H1 (cell line): Measurements from ENCODE around the gene TEF. TPM values are rescaled to one million over a fixed set of nuclear protein-coding genes. Genes with fewer than 3 reads are reported as not detected.

Experiments
- CTCF ChIA-PET: fragments of 300-600 bp; sonication (Branson Sonifier 250); formaldehyde crosslinking; loops from one replicate; lab custom pipeline; 2021; ENCODE audit not compliant: partially characterized antibody; lab: Charles Lee
- POLR2A ChIA-PET: fragments of 300-600 bp; sonication (Branson Sonifier 250); formaldehyde crosslinking; loops from one replicate; lab custom pipeline; 2021; ENCODE audit warnings: inconsistent platforms; ENCODE audit not compliant: partially characterized antibody; lab: Charles Lee
- DNase-seq, 2 experiments: peaks; one replicate each; pipeline versions ENCODE4 v3.0.0 to v3.0.0-alpha.2; 2010 to 2022; ENCODE audit warnings: low spot score in 2 of 2, low read depth in 1 of 2, mixed read lengths in 1 of 2
- FAIRE-seq: peaks from 2 replicates; lab custom pipeline; 2011; peaks lifted over from hg19 to GRCh38; lab: Jason Lieb, UNC
- H2AFZ ChIP-seq: 2 replicates; pipeline ENCODE4 v1.8.1; 2012; ENCODE audit warnings: low read length, inconsistent platforms
- H2AK5ac ChIP-seq: 2 replicates; pipeline ENCODE4 v1.6.1; 2013; ENCODE audit warnings: low read depth, low read length
- H2BK120ac ChIP-seq: replicated peaks from 2 replicates; pipeline ENCODE3; 2013; ENCODE audit warnings: low read depth, low read length, inconsistent platforms
- H2BK12ac ChIP-seq: 2 replicates; pipeline ENCODE4 v1.6.1; 2013; ENCODE audit warnings: low read depth, low read length
- H2BK15ac ChIP-seq: 2 replicates; pipeline ENCODE4 v1.6.1; 2013; ENCODE audit warnings: low read length
- H2BK20ac ChIP-seq: 2 replicates; pipeline ENCODE4 v1.6.1; 2013; ENCODE audit warnings: low read length
- H2BK5ac ChIP-seq: 2 replicates; pipeline ENCODE4 v1.6.1; 2013; ENCODE audit warnings: low read depth, low read length
- H3K14ac ChIP-seq: 2 replicates; pipeline ENCODE4 v1.6.1; 2013; ENCODE audit warnings: inconsistent platforms; ENCODE audit not compliant: insufficient read length
- H3K18ac ChIP-seq: 2 replicates; pipeline ENCODE4 v1.6.1; 2013; ENCODE audit warnings: low read length; ENCODE audit errors: extremely low read depth
- H3K23ac ChIP-seq: 2 replicates; pipeline ENCODE4 v1.6.1; 2013; ENCODE audit warnings: inconsistent platforms; ENCODE audit not compliant: insufficient read length
- H3K23me2 ChIP-seq: 2 replicates; pipeline ENCODE4 v1.6.1; 2013; ENCODE audit warnings: low read depth, low read length
- H3K27ac ChIP-seq: 2 replicates; pipeline ENCODE4 v1.6.1; 2011; ENCODE audit warnings: low read depth, low read length, inconsistent platforms
- H3K27me3 ChIP-seq, 4 experiments: replicated peaks in 1 of 4; 1 replicate in 1 of 4; 2 replicates in 3 of 4; pipeline versions ENCODE4 v1.6.1 to v1.8.1; 2011 to 2013; ENCODE audit warnings: low read length in 3 of 4, mild to moderate bottlenecking in 3 of 4, inconsistent platforms in 2 of 4, mixed read lengths in 2 of 4, moderate library complexity in 1 of 4; ENCODE audit not compliant: control insufficient read depth in 3 of 4, insufficient read depth in 3 of 4; ENCODE audit errors: extremely low read depth in 1 of 4
- H3K36me3 ChIP-seq, 4 experiments: 2 replicates each; pipeline versions ENCODE4 v1.6.1 to v1.8.1; 2011 to 2013; ENCODE audit warnings: mild to moderate bottlenecking in 4 of 4, low read length in 3 of 4, moderate library complexity in 2 of 4, control low read depth in 1 of 4, inconsistent platforms in 1 of 4; ENCODE audit not compliant: insufficient read depth in 4 of 4, control insufficient read depth in 2 of 4
- H3K4ac ChIP-seq: replicated peaks from 2 replicates; pipeline ENCODE3; 2013; ENCODE audit warnings: low read length, low read depth, mixed read lengths, inconsistent platforms; ENCODE audit not compliant: insufficient read length
- H3K4me1 ChIP-seq, 4 experiments: replicated peaks in 1 of 4; 1 replicate in 1 of 4; 2 replicates in 3 of 4; pipeline versions ENCODE4 v1.6.1 to v1.8.1; 2011 to 2013; ENCODE audit warnings: low read length in 3 of 4, inconsistent platforms in 2 of 4, mixed read lengths in 1 of 4; ENCODE audit not compliant: insufficient read depth in 4 of 4, control insufficient read depth in 3 of 4
- H3K4me2 ChIP-seq, 2 experiments: 2 replicates each; pipeline versions ENCODE4 v1.6.1 to v1.8.1; 2011 to 2013; ENCODE audit warnings: low read depth in 2 of 2, low read length in 2 of 2, control low read depth in 1 of 2, inconsistent platforms in 1 of 2, mild to moderate bottlenecking in 1 of 2; ENCODE audit not compliant: insufficient read depth in 1 of 2
- H3K4me3 ChIP-seq, 4 experiments: fragments of 200-600, 300-600 bp in 1 of 4; sonication (generic), shearing (Covaris generic), sonication (Bioruptor Twin) in 1 of 4; 2 replicates each; pipeline versions ENCODE4 v1.5.1 to v1.8.1; 2011 to 2016; ENCODE audit warnings: low read length in 4 of 4, low read depth in 3 of 4, control low read depth in 2 of 4, inconsistent platforms in 2 of 4, mild to moderate bottlenecking in 2 of 4, mixed read lengths in 1 of 4, moderate library complexity in 1 of 4; ENCODE audit not compliant: insufficient read depth in 2 of 4; ENCODE audit errors: extremely low read depth in 1 of 4
- H3K56ac ChIP-seq: replicated peaks from 2 replicates; pipeline ENCODE3; 2013; ENCODE audit warnings: low read depth, mild to moderate bottlenecking, mixed read lengths, low read length, inconsistent platforms; ENCODE audit not compliant: insufficient read length
- H3K79me1 ChIP-seq: 2 replicates; pipeline ENCODE4 v1.6.1; 2013; ENCODE audit warnings: low read depth, low read length, control low read depth
- H3K79me2 ChIP-seq, 2 experiments: 2 replicates each; pipeline versions ENCODE4 v1.6.1 to v1.8.1; 2012 to 2013; ENCODE audit warnings: low read length in 2 of 2, mild to moderate bottlenecking in 2 of 2, inconsistent platforms in 1 of 2; ENCODE audit not compliant: insufficient read depth in 2 of 2, control insufficient read depth in 1 of 2
- H3K9ac ChIP-seq, 4 experiments: replicated peaks in 1 of 4; 1 replicate in 1 of 4; 2 replicates in 3 of 4; pipeline versions ENCODE4 v1.6.1 to v1.8.1; 2011 to 2013; ENCODE audit warnings: low read depth in 3 of 4, low read length in 3 of 4, control low read depth in 2 of 4, mild to moderate bottlenecking in 2 of 4, moderate library complexity in 2 of 4, inconsistent platforms in 1 of 4; ENCODE audit errors: extremely low read depth in 1 of 4
- H3K9me3 ChIP-seq, 2 experiments: 2 replicates each; pipeline versions ENCODE4 v1.6.1 to v1.8.1; 2012 to 2013; ENCODE audit warnings: mild to moderate bottlenecking in 2 of 2, moderate library complexity in 2 of 2, control low read depth in 1 of 2, inconsistent platforms in 1 of 2, low read depth in 1 of 2, low read length in 1 of 2, mixed read lengths in 1 of 2; ENCODE audit not compliant: insufficient read depth in 2 of 2
- H4K20me1 ChIP-seq, 2 experiments: replicated peaks in 1 of 2; 2 replicates each; pipeline versions ENCODE3 to v1.8.1; 2011 to 2013; ENCODE audit warnings: inconsistent platforms in 2 of 2, low read length in 2 of 2, mild to moderate bottlenecking in 1 of 2; ENCODE audit not compliant: insufficient read depth in 2 of 2, control insufficient read depth in 1 of 2
- H4K5ac ChIP-seq: 2 replicates; pipeline ENCODE4 v1.6.1; 2013; ENCODE audit warnings: low read length, low read depth, mixed read lengths, inconsistent platforms; ENCODE audit not compliant: insufficient read length
- H4K8ac ChIP-seq: 2 replicates; pipeline ENCODE4 v1.8.0; 2013; ENCODE audit warnings: mild to moderate bottlenecking, moderate library complexity, low read length, inconsistent platforms; ENCODE audit not compliant: insufficient read depth; ENCODE audit errors: extremely low read depth
- H4K91ac ChIP-seq: replicated peaks from 2 replicates; pipeline ENCODE3; 2013; ENCODE audit warnings: low read length, mixed read lengths, inconsistent platforms; ENCODE audit not compliant: insufficient read length
- E2F6 ChIP-seq: IDR thresholded peaks from 2 replicates; pipeline ENCODE4 v1.6.1; 2012; ENCODE audit warnings: inconsistent platforms
- GTF2F1 ChIP-seq: IDR thresholded peaks from 2 replicates; pipeline ENCODE4 v1.6.1; 2012; ENCODE audit warnings: low read depth, low read length, improper control_type of control experiment, borderline replicate concordance
- JUND ChIP-seq: IDR thresholded peaks from 2 replicates; pipeline ENCODE4 v1.6.1; 2011; ENCODE audit warnings: mild to moderate bottlenecking, improper control_type of control experiment, low read length
- KDM1A ChIP-seq: fragments of 200-600, 300-600 bp; sonication (generic); IDR thresholded peaks from 2 replicates; pipeline ENCODE4 v1.7.1; 2016; ENCODE audit warnings: mild to moderate bottlenecking, low read length, borderline replicate concordance
- MAX ChIP-seq: IDR thresholded peaks from 2 replicates; pipeline ENCODE4 v1.6.1; 2012; ENCODE audit warnings: inconsistent platforms
- YY1 ChIP-seq: IDR thresholded peaks from 2 replicates; pipeline ENCODE4 v1.6.1; 2011; ENCODE audit warnings: low read depth, mild to moderate bottlenecking, low read length
- WGBS, 2 experiments: shearing (Covaris generic) in 1 of 2; methylation state at CpG; one replicate each; pipeline versions ENCODE4 v1.1.6 to v1.1.7; 2013 to 2015; ENCODE audit warnings: low lambda C conversion rate in 2 of 2, mixed read lengths in 2 of 2, inconsistent platforms in 1 of 2, low coverage in 1 of 2, missing lambda C conversion rate in 1 of 2; ENCODE audit not compliant: insufficient replicate concordance in 2 of 2, insufficient coverage in 1 of 2, insufficient read length in 1 of 2; ENCODE audit errors: extremely low coverage in 1 of 2, missing lambda C conversion rate in 1 of 2; 5-methylcytosine and 5-hydroxymethylcytosine counted together
- polyA plus RNA-seq, 7 experiments: library from polyadenylated mRNA; depleted of rRNA in 3 of 7; stranded (reverse) in 5 of 7; unstranded in 2 of 7; fragments of >200 nt in 5 of 7; fragments of 200-250 nt in 2 of 7; gene quantifications; 1 replicate in 5 of 7; 2 replicates in 1 of 7; 4 replicates in 1 of 7; pipeline versions ENCODE4 v1.2.1 to v1.2.3, GENCODE V29; 2011 to 2013; ENCODE audit warnings: missing spikeins in 2 of 7, mixed read lengths in 2 of 7
- total RNA-seq: library from RNA; stranded (reverse); fragmentation: NEBNext Ultra II Directional; extraction: Animal tissue kit (Norgen Biotek cat#: 25700); gene quantifications from 2 replicates; pipeline ENCODE4 v1.2.1, GENCODE V29; 2021

Gene TEF
- total and polyA plus RNA-seq, 2 of the 8 experiments (the other 6 are each of a cell fraction or from before 2014, with no cell fraction given) = 7.4 to 9.0 TPM

GRCh38 chr22:41367039-41367679 lies 14.6 kb upstream of the TEF start:
- Histone ChIP-seq H3K4me1 (peaks cover 9 to 22% (median 15%) of the 10 kb centered on the region in 4 experiments), H3K36me3 (no peaks in the 10 kb centered on the region), H3K27ac (no peak overlapping the region), H2BK15ac (no peak overlapping the region), H2AK5ac (0 out of 2 replicates have a peak overlapping the region, but pooled peaks have one; percentile 57), H2BK120ac (no peak overlapping the region), H3K18ac (peak overlapping the region; percentile 5), H3K23me2 (no peaks in the 10 kb centered on the region), H3K27me3 (no peaks in the 10 kb centered on the region; a peak in 1 of 7 replicates), H2AFZ (no peak overlapping the region), H3K4me2 (no peak overlapping the region), H2BK20ac (0 out of 2 replicates have a peak overlapping the region, but pooled peaks have one; percentile 1), H4K91ac (peak overlapping the region; percentile 15), H4K5ac (no peak overlapping the region), H3K9ac (no peak overlapping the region), H3K9me3 (no peaks in the 10 kb centered on the region), H3K79me2 (no peaks in the 10 kb centered on the region), H3K14ac (no peak overlapping the region), H3K4ac (peak overlapping the region; percentile 21), H2BK12ac (peak overlapping the region; percentile 85; the same call in 1 of the 2 replicates), H4K20me1 (no peaks in the 10 kb centered on the region), H2BK5ac (peak overlapping the region; percentile 9; the same call in 1 of the 2 replicates), H4K8ac (no peak overlapping the region), H3K4me3 (no peak overlapping the region), H3K79me1 (no peaks in the 10 kb centered on the region), H3K23ac (no peak overlapping the region), H3K56ac (no peak overlapping the region)
- no peak for TF ChIP-seq KDM1A
- no peak for TF ChIP-seq GTF2F1
- TF ChIP-seq E2F6 = peak; percentile 71
- TF ChIP-seq MAX = peak; percentile 55
- no peak for TF ChIP-seq YY1
- TF ChIP-seq JUND = no peak
- ChIA-PET POLR2A (interaction anchor here (0.8 to 11.5 kb wide), 7 partner anchors 10 to 160 kb away, joined by 3 to 129 read pairs (median 3); partner anchors contain the start of gene TEF), CTCF (interaction anchor here (0.6 to 1.8 kb wide), 3 partner anchors 12 to 193 kb away, joined by 3 to 5 read pairs (median 4); no protein-coding TSS in a partner anchor)
- FAIRE-seq (no peak), DNase-seq (peak in 1 of 2 experiments; percentile 66)
- 85% methylated on average over 18 of the region's 21 CpGs; no CpG with 5 or more reads in 1 of the 2 experiments for WGBS, 2 experiments
